Naive thymus-derived CD8-positive, alpha-beta T cell (primary cell): Measurements from ENCODE around the gene CENPP. TPM values are rescaled to one million over a fixed set of nuclear protein-coding genes. Genes with fewer than 3 reads are reported as not detected.

Experiments used
- ATAC-seq, 2 donors: fragments of 150-1000 bp; cut with Tn5 transposase in 1 of 2; sonication (Bioruptor Pico), chemical (Tn5 transposase) in 1 of 2; 1 replicate in 1 of 2; 2 replicates in 1 of 2; pipeline ENCODE4 v1.10.0; 2021; ENCODE audit warnings: mild to moderate bottlenecking in 2 of 2, moderate library complexity in 2 of 2
- POLR2A ChIA-PET: fragments of 350-600 bp; sonication (Branson Sonifier 250); formaldehyde crosslinking; loops from one replicate; lab custom pipeline; 2021; ENCODE audit warnings: antibody characterized with exemption; lab: Charles Lee
- DNase-seq, 10 donors: peaks; one replicate each; pipeline versions ENCODE4 v3.0.0 to v3.0.0-alpha.2; 2020 to 2022
- H3K27ac Mint-ChIP-seq, 10 donors: one replicate each; pipeline ENCODE4 v1.8.0; 2020 to 2022; ENCODE audit warnings: mild to moderate bottlenecking in 10 of 10, mixed read lengths in 10 of 10, moderate library complexity in 4 of 10, inconsistent platforms in 1 of 10
- H3K27me3 Mint-ChIP-seq, 5 donors: one replicate each; pipeline ENCODE4 v1.8.0; 2021 to 2022; ENCODE audit warnings: mixed read lengths in 5 of 5
- H3K36me3 Mint-ChIP-seq, 3 donors: one replicate each; pipeline ENCODE4 v1.8.0; 2020 to 2022; ENCODE audit warnings: mixed read lengths in 3 of 3, mild to moderate bottlenecking in 2 of 3, inconsistent platforms in 1 of 3
- H3K4me1 Mint-ChIP-seq, 4 donors: one replicate each; pipeline ENCODE4 v1.8.0; 2021 to 2022; ENCODE audit warnings: mixed read lengths in 4 of 4
- H3K4me3 Mint-ChIP-seq, 10 donors: one replicate each; pipeline ENCODE4 v1.8.0; 2020 to 2022; ENCODE audit warnings: mild to moderate bottlenecking in 10 of 10, mixed read lengths in 10 of 10, moderate library complexity in 6 of 10, inconsistent platforms in 1 of 10
- H3K9me3 Mint-ChIP-seq, 9 donors: one replicate each; pipeline ENCODE4 v1.8.0; 2020 to 2022; ENCODE audit warnings: mixed read lengths in 9 of 9, mild to moderate bottlenecking in 3 of 9, inconsistent platforms in 1 of 9, moderate library complexity in 1 of 9
- polyA plus RNA-seq, 3 donors: library from polyadenylated mRNA; unstranded; fragments of 300-500 nt; fragmentation: Illumina TruSeq; gene quantifications; one replicate each; pipeline ENCODE4 v1.2.3, GENCODE V29; 2021
- total RNA-seq, 8 experiments: library from RNA in 2 of 8; stranded (reverse) in 2 of 8; gene quantifications; one replicate each; pipeline ENCODE4 v1.2.3 and lab custom pipeline; 2021 to 2026

CENPP gene
- total and polyA plus RNA-seq, 5 experiments from 2014 or later = 2.4 to 5.2 (median 4.4) TPM

- peaks cover 0 to 36% (median 0%) of the 10 kb centered on the region in 3 donors for H3K36me3 Mint-ChIP-seq
- H3K27ac Mint-ChIP-seq = peak overlapping the region in 4 of 10 donors; percentile 0 to 78 (median 46)
- DNase-seq = no peak
- H3K9me3 Mint-ChIP-seq = no peaks in the 10 kb centered on the region
- peaks cover 23 to 50% (median 40%) of the 10 kb centered on the region in 4 donors for H3K4me1 Mint-ChIP-seq
- H3K27me3 Mint-ChIP-seq = no peaks in the 10 kb centered on the region
- POLR2A ChIA-PET = interaction anchor here (0.7 kb wide), 1 partner anchor 789 kb away, joined by 4 read pairs; no protein-coding TSS in a partner anchor
- ATAC-seq = no peak
- peak overlapping the region in 1 of 10 donors; percentile 45 for H3K4me3 Mint-ChIP-seq
Measured at GRCh38 chr9:92661743-92662142, 336.0 kb downstream of the CENPP start.

- DNase-seq (no peak), ATAC-seq (no peak)
- Mint-ChIP-seq H3K27me3 (no peaks in the 10 kb centered on the region), H3K4me3 (no peak overlapping the region), H3K4me1 (peaks cover 29 to 62% (median 48%) of the 10 kb centered on the region in 4 donors), H3K36me3 (peaks cover 0 to 25% (median 0%) of the 10 kb centered on the region in 3 donors), H3K9me3 (no peaks in the 10 kb centered on the region), H3K27ac (peak overlapping the region in 3 of 10 donors; percentile 18 to 90 (median 46))
- POLR2A ChIA-PET = no interaction called here
Measured at GRCh38 chr9:92663126-92663525, 337.4 kb downstream of the CENPP start.

- ATAC-seq (no peak), DNase-seq (no peak)
- Mint-ChIP-seq H3K9me3 (no peaks in the 10 kb centered on the region), H3K27me3 (no peaks in the 10 kb centered on the region), H3K4me1 (peaks cover 31 to 71% (median 56%) of the 10 kb centered on the region in 4 donors), H3K36me3 (peaks cover 0 to 18% (median 0%) of the 10 kb centered on the region in 3 donors), H3K27ac (peak overlapping the region in 7 of 10 donors; percentile 18 to 93 (median 88)), H3K4me3 (no peak overlapping the region)
- POLR2A ChIA-PET = no interaction called here
Measured at GRCh38 chr9:92663951-92664350, 338.2 kb downstream of the CENPP start.

GRCh38 chr9:92664394-92665152 lies 338.8 kb downstream of the CENPP start:
- peak; percentile 42 to 87 for ATAC-seq
- POLR2A ChIA-PET = no interaction called here
- Mint-ChIP-seq H3K9me3 (no peaks in the 10 kb centered on the region), H3K36me3 (peaks cover 0 to 18% (median 0%) of the 10 kb centered on the region in 3 donors), H3K4me1 (peaks cover 34 to 74% (median 62%) of the 10 kb centered on the region in 4 donors), H3K27ac (peak overlapping the region; percentile 63 to 93 (median 88)), H3K4me3 (peak overlapping the region; percentile 15 to 82 (median 52)), H3K27me3 (no peaks in the 10 kb centered on the region)
- DNase-seq = peak in 7 of 10 donors; percentile 28 to 70 (median 61)

- no peaks in the 10 kb centered on the region for H3K9me3 Mint-ChIP-seq
- no peaks in the 10 kb centered on the region for H3K27me3 Mint-ChIP-seq
- peak overlapping the region in 2 of 10 donors; percentile 49 to 57 for H3K4me3 Mint-ChIP-seq
- peak overlapping the region in 9 of 10 donors; percentile 4 to 87 (median 64) for H3K27ac Mint-ChIP-seq
- H3K4me1 Mint-ChIP-seq = peaks cover 29 to 71% (median 66%) of the 10 kb centered on the region in 4 donors
- peaks cover 0 to 18% (median 0%) of the 10 kb centered on the region in 3 donors for H3K36me3 Mint-ChIP-seq
- ATAC-seq = no peak
- no peak for DNase-seq
- POLR2A ChIA-PET = no interaction called here
Measured at GRCh38 chr9:92665836-92666235, 340.1 kb downstream of the CENPP start.

GRCh38 chr9:92666236-92666635 lies 340.5 kb downstream of the CENPP start:
- peaks cover 0 to 18% (median 0%) of the 10 kb centered on the region in 3 donors for H3K36me3 Mint-ChIP-seq
- peak overlapping the region in 2 of 10 donors; percentile 49 to 57 for H3K4me3 Mint-ChIP-seq
- POLR2A ChIA-PET = no interaction called here
- no peaks in the 10 kb centered on the region for H3K9me3 Mint-ChIP-seq
- H3K27ac Mint-ChIP-seq = peak overlapping the region in 9 of 10 donors; percentile 4 to 87 (median 64)
- H3K4me1 Mint-ChIP-seq = peaks cover 29 to 70% (median 67%) of the 10 kb centered on the region in 4 donors
- DNase-seq = no peak
- H3K27me3 Mint-ChIP-seq = no peaks in the 10 kb centered on the region
- ATAC-seq = no peak

- H3K27me3 Mint-ChIP-seq = no peaks in the 10 kb centered on the region
- peak overlapping the region in 4 of 10 donors; percentile 10 to 36 (median 20) for H3K4me3 Mint-ChIP-seq
- POLR2A ChIA-PET = no interaction called here
Measured at GRCh38 chr9:92666912-92667532, 341.3 kb downstream of the CENPP start.

GRCh38 chr9:92668746-92669526 lies 343.2 kb downstream of the CENPP start:
- DNase-seq (peak in 4 of 10 donors; percentile 6 to 25 (median 7)), ATAC-seq (no peak)
- POLR2A ChIA-PET = no interaction called here
- Mint-ChIP-seq H3K27ac (peak overlapping the region; percentile 82 to 98 (median 92)), H3K36me3 (peaks cover 0 to 4% (median 0%) of the 10 kb centered on the region in 3 donors), H3K27me3 (no peaks in the 10 kb centered on the region), H3K4me3 (peak overlapping the region; percentile 86 to 98 (median 96)), H3K9me3 (no peaks in the 10 kb centered on the region), H3K4me1 (peaks cover 23 to 61% (median 50%) of the 10 kb centered on the region in 4 donors)

More at GRCh38 chr9:92666912-92667532, 341.3 kb downstream of the CENPP start:
- ATAC-seq = no peak
- DNase-seq = no peak
- Mint-ChIP-seq H3K9me3 (no peaks in the 10 kb centered on the region), H3K36me3 (peaks cover 0 to 16% (median 0%) of the 10 kb centered on the region in 3 donors), H3K4me1 (peaks cover 25 to 70% (median 61%) of the 10 kb centered on the region in 4 donors), H3K27ac (peak overlapping the region in 9 of 10 donors; percentile 2 to 83 (median 75))

- peak in 2 of 10 donors; percentile 8 to 21 for DNase-seq
- Mint-ChIP-seq H3K4me3 (peak overlapping the region; percentile 86 to 98 (median 96)), H3K36me3 (peaks cover 0 to 4% (median 0%) of the 10 kb centered on the region in 3 donors), H3K27ac (peak overlapping the region in 9 of 10 donors; percentile 85 to 98 (median 92)), H3K27me3 (no peaks in the 10 kb centered on the region), H3K9me3 (no peaks in the 10 kb centered on the region), H3K4me1 (peaks cover 23 to 56% (median 45%) of the 10 kb centered on the region in 4 donors)
- ATAC-seq = peak; percentile 1 to 11
- POLR2A ChIA-PET = interaction anchor here (1.0 to 1.8 kb wide), 8 partner anchors 54 to 1999 kb away, joined by 3 to 17 read pairs (median 3); partner anchors contain the start of genes BICD2, CENPP and NOL8
Measured at GRCh38 chr9:92669527-92669889, 343.8 kb downstream of the CENPP start.
